Esophagus (tissue), 2 donors: ENCODE data around the gene SYTL3. TPM values are rescaled to one million over a fixed set of nuclear protein-coding genes. Genes with fewer than 3 reads are reported as not detected.

Experiments
- H3K27ac ChIP-seq, 2 donors: one replicate each; pipeline ENCODE4 v1.5.1; 2013; ENCODE audit warnings: low read depth in 2 of 2, mild to moderate bottlenecking in 2 of 2, inconsistent platforms in 1 of 2, low read length in 1 of 2, moderate library complexity in 1 of 2
- H3K27me3 ChIP-seq, 2 donors: one replicate each; pipeline ENCODE4 v1.6.1; 2013; ENCODE audit warnings: low read length in 2 of 2, control low read depth in 1 of 2, mild to moderate bottlenecking in 1 of 2; ENCODE audit not compliant: insufficient read depth in 2 of 2, control insufficient read depth in 1 of 2
- H3K36me3 ChIP-seq, 2 donors: one replicate each; pipeline ENCODE4 v1.6.1; 2013; ENCODE audit warnings: low read length in 1 of 2; ENCODE audit not compliant: control insufficient read depth in 2 of 2, insufficient read depth in 2 of 2
- H3K4me1 ChIP-seq, 2 donors: one replicate each; pipeline ENCODE4 v1.6.1; 2013; ENCODE audit warnings: low read length in 1 of 2; ENCODE audit not compliant: control insufficient read depth in 2 of 2, insufficient read depth in 2 of 2
- H3K4me3 ChIP-seq, 2 donors: one replicate each; pipeline ENCODE4 v1.5.1; 2013; ENCODE audit warnings: low read length in 2 of 2, mild to moderate bottlenecking in 2 of 2, low read depth in 1 of 2, moderate library complexity in 1 of 2
- H3K9me3 ChIP-seq, 2 donors: one replicate each; pipeline ENCODE4 v1.6.1; 2013; ENCODE audit warnings: mild to moderate bottlenecking in 2 of 2, low read depth in 1 of 2, low read length in 1 of 2, moderate library complexity in 1 of 2; ENCODE audit not compliant: control insufficient read depth in 2 of 2, insufficient read depth in 1 of 2
- WGBS, 2 donors: extraction: QIAGEN DNeasy Blood & Tissue Kit; methylation state at CpG; one replicate each; pipeline ENCODE4 v1.1.7; 2013; 5-methylcytosine and 5-hydroxymethylcytosine counted together
- polyA plus RNA-seq, 2 donors: library from polyadenylated mRNA; stranded (reverse); fragments of 200-250 nt; gene quantifications; one replicate each; pipeline ENCODE4 v1.2.3, GENCODE V29; 2013
- donor health status: healthy with polysubstance abuse.
- donor health status: Bipolar disorder and iron deficiency.

Gene SYTL3
- polyA plus RNA-seq, 2 donors = 2.4 to 2.6 TPM

GRCh38 chr6:158729906-158730540 lies 80.2 kb downstream of the SYTL3 start:
- 96 to 97% methylated on average over 6 of the region's 6 CpGs for WGBS, 2 donors
- H3K9me3 ChIP-seq = peaks cover 4 to 8% of the 10 kb centered on the region in 2 donors
- no peaks in the 10 kb centered on the region for H3K4me1 ChIP-seq
- no peaks in the 10 kb centered on the region for H3K27me3 ChIP-seq
- no peak overlapping the region for H3K27ac ChIP-seq
- peaks cover 0 to 4% of the 10 kb centered on the region in 2 donors for H3K36me3 ChIP-seq
- no peak overlapping the region for H3K4me3 ChIP-seq

GRCh38 chr6:158730541-158730907 lies 80.7 kb downstream of the SYTL3 start:
- Histone ChIP-seq H3K9me3 (peaks cover 4 to 8% of the 10 kb centered on the region in 2 donors), H3K4me1 (no peaks in the 10 kb centered on the region), H3K27me3 (no peaks in the 10 kb centered on the region), H3K4me3 (no peak overlapping the region), H3K27ac (no peak overlapping the region), H3K36me3 (peaks cover 0 to 4% of the 10 kb centered on the region in 2 donors)
- WGBS, 2 donors = 95 to 96% methylated on average over 18 of the region's 18 CpGs

- Histone ChIP-seq H3K36me3 (peaks cover 0 to 4% of the 10 kb centered on the region in 2 donors), H3K27me3 (no peaks in the 10 kb centered on the region), H3K27ac (no peak overlapping the region), H3K4me3 (no peak overlapping the region), H3K4me1 (peaks cover 0 to 2% of the 10 kb centered on the region in 2 donors), H3K9me3 (peaks cover 6 to 8% of the 10 kb centered on the region in 2 donors)
- WGBS, 2 donors = 88 to 91% methylated on average over 3 of the region's 3 CpGs
Measured at GRCh38 chr6:158735009-158735408, 85.2 kb downstream of the SYTL3 start.

- Histone ChIP-seq H3K4me1 (peaks cover 0 to 2% of the 10 kb centered on the region in 2 donors), H3K36me3 (peaks cover 0 to 4% of the 10 kb centered on the region in 2 donors), H3K4me3 (no peak overlapping the region), H3K27me3 (no peaks in the 10 kb centered on the region), H3K27ac (peak overlapping the region; percentile 55 to 84), H3K9me3 (peaks cover 5 to 6% of the 10 kb centered on the region in 2 donors)
- WGBS, 2 donors = 71 to 79% methylated on average over 3 of the region's 3 CpGs
Measured at GRCh38 chr6:158737082-158737709, 87.3 kb downstream of the SYTL3 start.

GRCh38 chr6:158737710-158738615 lies 88.1 kb downstream of the SYTL3 start:
- WGBS, 2 donors = 58 to 65% methylated on average over 12 of the region's 12 CpGs
- peak overlapping the region; percentile 55 to 84 for H3K27ac ChIP-seq

GRCh38 chr6:158739673-158740072 lies 89.8 kb downstream of the SYTL3 start:
- no peaks in the 10 kb centered on the region for H3K27me3 ChIP-seq
- no peak overlapping the region for H3K4me3 ChIP-seq
- no peak overlapping the region for H3K27ac ChIP-seq
- H3K4me1 ChIP-seq = peaks cover 0 to 2% of the 10 kb centered on the region in 2 donors
- H3K36me3 ChIP-seq = no peaks in the 10 kb centered on the region
- WGBS, 2 donors = 100% methylated on average over 1 of the region's 1 CpG
- peaks cover 0 to 2% of the 10 kb centered on the region in 2 donors for H3K9me3 ChIP-seq

More at GRCh38 chr6:158737710-158738615, 88.1 kb downstream of the SYTL3 start:
- Histone ChIP-seq H3K4me3 (no peak overlapping the region), H3K36me3 (peaks cover 0 to 4% of the 10 kb centered on the region in 2 donors), H3K9me3 (peaks cover 5 to 6% of the 10 kb centered on the region in 2 donors), H3K27me3 (no peaks in the 10 kb centered on the region), H3K4me1 (peaks cover 0 to 2% of the 10 kb centered on the region in 2 donors)

GRCh38 chr6:158743033-158743651 lies 93.3 kb downstream of the SYTL3 start:
- H3K4me3 ChIP-seq = no peak overlapping the region
- WGBS, 2 donors = 45 to 71% methylated on average over 6 of the region's 6 CpGs
- peaks cover 0 to 2% of the 10 kb centered on the region in 2 donors for H3K9me3 ChIP-seq
- H3K27me3 ChIP-seq = no peaks in the 10 kb centered on the region
- no peaks in the 10 kb centered on the region for H3K36me3 ChIP-seq
- no peak overlapping the region for H3K27ac ChIP-seq
- no peaks in the 10 kb centered on the region for H3K4me1 ChIP-seq

- Histone ChIP-seq H3K36me3 (no peaks in the 10 kb centered on the region), H3K4me1 (no peaks in the 10 kb centered on the region), H3K9me3 (no peaks in the 10 kb centered on the region), H3K27me3 (no peaks in the 10 kb centered on the region), H3K27ac (no peak overlapping the region), H3K4me3 (no peak overlapping the region)
- 84 to 89% methylated on average over 5 of the region's 5 CpGs for WGBS, 2 donors
Measured at GRCh38 chr6:158744986-158745430, 95.2 kb downstream of the SYTL3 start.

- Histone ChIP-seq H3K4me3 (no peak overlapping the region), H3K9me3 (no peaks in the 10 kb centered on the region), H3K27ac (no peak overlapping the region), H3K4me1 (no peaks in the 10 kb centered on the region), H3K36me3 (peaks cover 0 to 3% of the 10 kb centered on the region in 2 donors), H3K27me3 (no peaks in the 10 kb centered on the region)
- WGBS, 2 donors = 87 to 89% methylated on average over 9 of the region's 9 CpGs
Measured at GRCh38 chr6:158751224-158751623, 101.4 kb downstream of the SYTL3 start.
